ENCODE results near the gene PCCA. TPM values are rescaled to one million over a fixed set of nuclear protein-coding genes. Genes with fewer than 3 reads are reported as not detected.
"Not testable (repeated sequence)": the region's sequence is repeated elsewhere in the genome, so short reads cannot be mapped to it uniquely, and the experiment has no call there.

Gene PCCA
- total RNA-seq, 1 experiment from 2014 or later = 16.1 TPM

DNA sequence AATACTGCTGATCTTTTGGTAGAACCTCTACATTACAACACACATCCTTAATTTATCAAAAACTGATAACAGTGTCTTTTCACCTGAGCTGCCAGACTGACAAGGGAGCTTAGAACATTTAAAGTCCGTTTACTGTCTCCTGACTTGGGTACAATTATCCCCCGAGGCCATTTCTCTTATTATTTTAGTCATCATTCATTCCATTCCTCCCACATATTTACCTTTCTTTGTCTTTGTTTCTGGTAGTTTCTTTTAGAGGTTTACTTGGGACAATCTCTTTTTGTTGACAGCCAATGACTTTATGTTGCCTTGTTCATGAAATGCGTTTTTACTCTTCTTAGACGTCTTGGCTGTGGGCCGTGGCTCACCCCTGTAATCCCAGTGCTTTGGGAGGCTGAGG is 186.9 kb downstream of the PCCA start:
- H2AFZ ChIP-seq = no peak overlapping the region
- H3K9me3 ChIP-seq (ENCODE audit: insufficient read depth, low read depth) = no peaks in the 10 kb centered on the region
- H3F3A ChIP-seq (ENCODE audit: insufficient read depth, low read depth) = no peaks in the 10 kb centered on the region
- no peaks in the 10 kb centered on the region for H3K9me2 ChIP-seq (ENCODE audit: insufficient read depth)
- POLR2A ChIA-PET (ENCODE audit: unreplicated experiment) = no interaction called here
- H3K4me3 ChIP-seq = no peak overlapping the region
- no peaks in the 10 kb centered on the region for H3K36me3 ChIP-seq (ENCODE audit: low read depth)
- H4K20me1 ChIP-seq (ENCODE audit: insufficient read depth) = no peaks in the 10 kb centered on the region
- no peak for DNase-seq
- no peaks in the 10 kb centered on the region for H3K27me3 ChIP-seq (ENCODE audit: insufficient read depth, low read depth)
- no peak overlapping the region for H3K4me2 ChIP-seq
- no TSS peak for BruUV-seq (replicated peaks)
- H3K79me2 ChIP-seq (ENCODE audit: low read depth) = no peaks in the 10 kb centered on the region
- CTCF ChIA-PET = no interaction called here
- intact Hi-C loops (cut with micrococcal nuclease; ENCODE audit: unreplicated experiment) = no loop called here
- no peak for TF ChIP-seq EZH2 (IDR thresholded peaks at IDR 0.05; ENCODE audit: low read depth)
- TF ChIP-seq, protein P1, sequence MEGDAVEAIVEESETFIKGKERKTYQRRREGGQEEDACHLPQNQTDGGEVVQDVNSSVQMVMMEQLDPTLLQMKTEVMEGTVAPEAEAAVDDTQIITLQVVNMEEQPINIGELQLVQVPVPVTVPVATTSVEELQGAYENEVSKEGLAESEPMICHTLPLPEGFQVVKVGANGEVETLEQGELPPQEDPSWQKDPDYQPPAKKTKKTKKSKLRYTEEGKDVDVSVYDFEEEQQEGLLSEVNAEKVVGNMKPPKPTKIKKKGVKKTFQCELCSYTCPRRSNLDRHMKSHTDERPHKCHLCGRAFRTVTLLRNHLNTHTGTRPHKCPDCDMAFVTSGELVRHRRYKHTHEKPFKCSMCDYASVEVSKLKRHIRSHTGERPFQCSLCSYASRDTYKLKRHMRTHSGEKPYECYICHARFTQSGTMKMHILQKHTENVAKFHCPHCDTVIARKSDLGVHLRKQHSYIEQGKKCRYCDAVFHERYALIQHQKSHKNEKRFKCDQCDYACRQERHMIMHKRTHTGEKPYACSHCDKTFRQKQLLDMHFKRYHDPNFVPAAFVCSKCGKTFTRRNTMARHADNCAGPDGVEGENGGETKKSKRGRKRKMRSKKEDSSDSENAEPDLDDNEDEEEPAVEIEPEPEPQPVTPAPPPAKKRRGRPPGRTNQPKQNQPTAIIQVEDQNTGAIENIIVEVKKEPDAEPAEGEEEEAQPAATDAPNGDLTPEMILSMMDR (conservative IDR thresholded peaks at IDR 0.05) = no peak
- no peaks in the 10 kb centered on the region for H3K4me1 ChIP-seq (replicated peaks; ENCODE audit: insufficient read depth)
- no peak overlapping the region for H3K27ac ChIP-seq

DNA sequence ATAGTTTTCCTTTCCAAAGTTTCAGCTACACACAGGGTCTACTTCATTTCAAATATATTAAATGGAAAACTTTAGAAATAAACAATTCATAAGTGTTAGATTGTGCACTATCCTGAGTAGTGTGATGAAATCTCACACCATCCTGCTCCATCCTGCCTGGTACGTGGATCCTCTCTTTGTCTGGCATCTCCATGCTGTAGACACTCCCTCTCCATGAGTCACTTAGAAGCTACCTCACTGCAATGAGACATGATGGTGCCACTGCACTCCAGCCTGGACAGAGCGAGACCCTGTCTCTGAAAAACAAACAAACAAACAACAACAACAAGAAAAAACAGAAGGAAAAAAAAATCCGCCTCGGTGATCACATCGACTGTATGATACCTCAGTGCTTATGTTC is 191.8 kb downstream of the PCCA start:
- H4K20me1 ChIP-seq (ENCODE audit: insufficient read depth) = no peaks in the 10 kb centered on the region
- BruUV-seq (replicated peaks) = no TSS peak
- no peaks in the 10 kb centered on the region for H3K79me2 ChIP-seq (ENCODE audit: low read depth)
- H3K27me3 ChIP-seq (ENCODE audit: insufficient read depth, low read depth) = no peaks in the 10 kb centered on the region
- ChIA-PET CTCF (no interaction called here), POLR2A (ENCODE audit: unreplicated experiment) (no interaction called here)
- H3K27ac ChIP-seq = no peak overlapping the region
- H3K36me3 ChIP-seq (ENCODE audit: low read depth) = no peaks in the 10 kb centered on the region
- no peak overlapping the region for H2AFZ ChIP-seq
- H3K9me3 ChIP-seq (ENCODE audit: insufficient read depth, low read depth) = no peaks in the 10 kb centered on the region
- H3K4me1 ChIP-seq (replicated peaks; ENCODE audit: insufficient read depth) = no peaks in the 10 kb centered on the region
- no peak for DNase-seq
- no peaks in the 10 kb centered on the region for H3K9me2 ChIP-seq (ENCODE audit: insufficient read depth)
- intact Hi-C loops (cut with micrococcal nuclease; ENCODE audit: unreplicated experiment) = no loop called here
- H3K4me3 ChIP-seq = no peak overlapping the region
- no peaks in the 10 kb centered on the region for H3F3A ChIP-seq (ENCODE audit: insufficient read depth, low read depth)
- H3K4me2 ChIP-seq = no peak overlapping the region
- no peak for TF ChIP-seq EZH2 (IDR thresholded peaks at IDR 0.05; ENCODE audit: low read depth)
- TF ChIP-seq, protein P1 (conservative IDR thresholded peaks at IDR 0.05) = no peak

DNA sequence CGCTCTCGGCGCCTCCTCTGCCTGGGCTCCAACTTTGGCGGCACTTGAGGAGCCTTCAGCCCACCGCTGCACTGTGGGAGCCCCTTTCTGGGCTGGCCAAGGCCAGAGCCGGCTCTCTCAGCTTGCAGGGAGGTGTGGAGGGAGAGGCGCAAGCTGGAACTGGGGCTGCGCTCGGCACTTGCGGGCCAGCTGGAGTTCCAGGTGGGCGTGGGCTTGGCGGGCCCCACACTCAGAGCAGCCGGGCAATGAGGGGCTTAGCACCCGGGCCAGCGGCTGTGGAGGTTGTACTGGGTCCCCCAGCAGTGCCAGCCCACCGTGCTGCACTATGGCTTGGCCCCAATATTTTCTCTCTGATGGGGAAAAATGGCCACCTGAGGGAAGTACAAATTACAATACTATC is 193.4 kb downstream of the PCCA start:
- intact Hi-C loops (cut with micrococcal nuclease; ENCODE audit: unreplicated experiment); POLR2A ChIA-PET (ENCODE audit: unreplicated experiment); H3K4me1 ChIP-seq (replicated peaks; ENCODE audit: insufficient read depth); H2AFZ ChIP-seq; H3K79me2 ChIP-seq (ENCODE audit: low read depth); DNase-seq; H3K27ac ChIP-seq; H3K9me2 ChIP-seq (ENCODE audit: insufficient read depth); CTCF ChIA-PET; H4K20me1 ChIP-seq (ENCODE audit: insufficient read depth); BruUV-seq (replicated peaks); H3K4me3 ChIP-seq; H3F3A ChIP-seq (ENCODE audit: insufficient read depth, low read depth); H3K36me3 ChIP-seq (ENCODE audit: low read depth); H3K9me3 ChIP-seq (ENCODE audit: insufficient read depth, low read depth); H3K4me2 ChIP-seq; H3K27me3 ChIP-seq (ENCODE audit: insufficient read depth, low read depth): not testable (repeated sequence)

DNA sequence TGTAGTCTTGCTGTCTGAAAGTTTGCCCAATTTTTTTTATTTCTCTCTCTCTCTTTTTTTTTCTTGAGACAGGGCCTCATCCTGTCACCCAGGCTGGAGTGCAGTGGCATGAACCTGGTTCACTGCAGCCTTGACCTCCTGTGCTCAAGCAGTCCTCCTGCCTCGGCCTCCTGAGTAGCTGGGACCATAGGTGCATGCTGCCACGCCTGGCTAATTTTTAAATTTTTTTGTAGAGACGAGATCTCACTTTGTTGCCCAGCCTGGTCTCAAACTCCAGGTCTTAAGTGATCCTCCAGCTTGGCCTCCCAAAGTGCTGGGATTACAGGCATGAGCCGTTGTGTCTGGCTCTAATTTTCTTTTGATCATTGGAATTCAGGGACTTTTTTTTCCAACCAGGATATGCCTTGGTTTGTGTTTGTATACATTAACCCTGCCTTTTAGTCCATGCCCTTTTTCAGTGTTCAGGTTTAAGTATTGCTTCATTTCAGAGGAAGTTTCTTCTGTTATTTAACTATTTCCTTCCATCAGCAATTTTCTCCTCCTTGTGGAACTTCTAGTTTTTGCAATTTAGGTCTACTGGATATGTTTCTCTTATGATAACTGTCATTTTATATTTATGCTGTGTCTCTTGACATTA is 201.4 kb downstream of the PCCA start:
- Histone ChIP-seq H3K36me3 (ENCODE audit: low read depth) (no peaks in the 10 kb centered on the region), H3K4me2 (no peak overlapping the region), H3K9me2 (ENCODE audit: insufficient read depth) (no peaks in the 10 kb centered on the region; the same call in 1 of the 2 replicates), H2AFZ (no peak overlapping the region), H3K9me3 (ENCODE audit: insufficient read depth, low read depth) (no peaks in the 10 kb centered on the region), H4K20me1 (ENCODE audit: insufficient read depth) (peaks cover 2% of the 10 kb centered on the region; the same call in 1 of the 2 replicates), H3K27me3 (ENCODE audit: insufficient read depth, low read depth) (no peaks in the 10 kb centered on the region), H3K27ac (no peak overlapping the region), H3F3A (ENCODE audit: insufficient read depth, low read depth) (no peaks in the 10 kb centered on the region; the same call in 1 of the 2 replicates), H3K79me2 (ENCODE audit: low read depth) (no peaks in the 10 kb centered on the region), H3K4me3 (no peak overlapping the region), H3K4me1 (replicated peaks; ENCODE audit: insufficient read depth) (no peaks in the 10 kb centered on the region)
- TF ChIP-seq, protein P1 (conservative IDR thresholded peaks at IDR 0.05) = no peak
- TF ChIP-seq EZH2 (IDR thresholded peaks at IDR 0.05; ENCODE audit: low read depth) = no peak
- intact Hi-C loops (cut with micrococcal nuclease; ENCODE audit: unreplicated experiment) = no loop called here
- no TSS peak for BruUV-seq (replicated peaks)
- ChIA-PET POLR2A (ENCODE audit: unreplicated experiment) (no interaction called here), CTCF (interaction anchor here (0.5 kb wide), 1 partner anchor 385 kb away, joined by 3 read pairs; the partner anchor contains the start of gene TMTC4)
- DNase-seq = no peak

All from PC-9 (cell line).